Measurements from ENCODE around the gene INPP4A.

DNA sequence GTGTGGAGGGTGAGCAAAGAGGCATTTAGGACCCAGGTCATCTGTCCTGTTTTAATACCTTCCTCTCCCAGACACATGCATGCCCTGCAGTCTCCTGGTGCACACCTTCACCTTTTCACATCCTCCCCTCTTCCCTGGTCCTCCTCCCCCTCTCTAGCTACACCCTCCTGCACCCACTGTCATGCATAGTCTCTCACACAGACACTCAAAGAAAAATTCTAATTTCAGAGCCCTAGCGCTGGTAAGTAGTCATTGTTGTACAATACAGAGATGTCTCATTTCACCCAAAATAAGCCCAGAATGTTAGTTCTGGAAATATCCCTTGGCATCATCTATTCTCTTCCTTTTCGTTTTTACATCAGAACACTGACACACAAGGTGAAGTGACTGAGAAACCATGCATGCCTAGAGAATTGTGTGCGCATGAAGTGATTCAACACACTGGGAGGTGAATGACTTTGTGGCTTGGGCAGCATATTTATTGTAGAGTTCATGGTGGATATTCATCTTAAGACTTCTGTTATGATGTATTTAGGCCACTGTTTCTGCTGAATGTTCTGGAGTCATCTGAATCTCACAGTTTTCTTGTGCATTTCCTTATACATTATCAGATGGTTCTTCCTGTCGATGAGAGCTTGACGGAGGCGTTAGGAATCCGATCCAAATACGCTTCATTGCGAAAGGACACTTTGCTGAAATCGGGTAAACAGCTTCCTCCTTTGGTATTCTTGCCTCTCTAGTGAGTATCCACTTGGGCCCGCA is 93.8 kb downstream of the INPP4A start:
- TF ChIP-seq TP53 (CRISPR knock-in tag; IDR thresholded peaks at IDR 0.05) = no peak
- no peak for TF ChIP-seq CTCF (IDR thresholded peaks at IDR 0.05)
